Astrocyte of the hippocampus (primary cell): Measurements from ENCODE around the gene CXorf51B.
"Not testable (repeated sequence)": the region's sequence is repeated elsewhere in the genome, so short reads cannot be mapped to it uniquely, and the experiment has no call there.

Experiments used
- DNase-seq: peaks from one replicate; pipeline ENCODE4 v3.0.0; 2011; ENCODE audit warnings: low read depth, low spot score

Gene CXorf51B

GRCh38 chrX:146809471-146809870, at the start of gene CXorf51B:
Gene CXorf51B, plus strand, starts transcription at chrX:146809771. Its CDS starts 21 bp downstream, at chrX:146809792.
- DNase-seq: not testable (repeated sequence)

GRCh38 chrX:146814644-146815043, 5.1 kb downstream of the CXorf51B start, which contains the start of gene CXorf51A:
Gene CXorf51A, minus strand, starts transcription at chrX:146814744. Its CDS starts 21 bp downstream, at chrX:146814723.
- not testable (repeated sequence) for DNase-seq

- no peak for DNase-seq
Measured at GRCh38 chrX:146831994-146832393, 22.4 kb downstream of the CXorf51B start.

- no peak for DNase-seq
Measured at GRCh38 chrX:146854281-146854680, 44.7 kb downstream of the CXorf51B start.
